Spleen (tissue), 7 donors: ENCODE results near the gene ACSM2B.
"Not testable (repeated sequence)": the region's sequence is repeated elsewhere in the genome, so short reads cannot be mapped to it uniquely, and the experiment has no call there.

Experiments used
- CTCF ChIP-seq, 11 experiments: fragments of 200-600 bp in 7 of 11; fragments of 450-650 bp in 4 of 11; sonication (generic) in 4 of 11; IDR thresholded peaks in 8 of 11; conservative IDR thresholded peaks in 3 of 11; 1 replicate in 7 of 11; 2 replicates in 4 of 11; pipeline versions ENCODE4 v1.4.0 to v1.8.0; 2016 to 2021; ENCODE audit warnings: antibody characterized with exemption in 11 of 11, inconsistent platforms in 4 of 11, mild to moderate bottlenecking in 1 of 11
- POLR2A ChIP-seq, 3 donors: fragments of 450-650 bp; IDR thresholded peaks; one replicate each; pipeline ENCODE4 v1.5.1; 2017; ENCODE audit warnings: antibody characterized with exemption in 3 of 3, mild to moderate bottlenecking in 1 of 3
- donor health status: DM: no; HTN: no; CAD: no; lungs with moderate emphysema.
- donor health status: DM: no; HTN: no; CAD: no.
- donor health status: DM: no; HTN: no; CAD: no.

DNA sequence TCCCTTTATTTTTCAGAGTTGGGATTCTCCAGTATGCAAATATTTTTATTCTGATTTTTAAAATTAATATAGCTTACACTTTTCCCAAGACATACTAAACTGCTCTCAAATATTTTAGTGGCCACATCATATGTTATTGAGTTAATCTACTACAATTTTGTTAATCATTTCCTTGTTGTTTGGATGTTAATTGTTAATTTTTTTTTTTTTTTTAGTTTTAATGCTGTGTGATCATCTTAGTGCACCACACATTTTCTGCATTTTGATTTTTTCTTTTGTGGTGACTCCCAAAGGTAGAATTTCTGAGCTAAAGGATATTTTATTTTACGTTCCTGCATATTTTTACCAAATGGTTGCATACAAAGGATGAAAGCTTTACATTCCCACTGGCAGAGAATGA is 10.5 kb upstream of the ACSM2B start:
- TF ChIP-seq POLR2A (IDR thresholded peaks at IDR 0.05); CTCF (IDR thresholded peaks at IDR 0.05 in 8 of 11, conservative IDR thresholded peaks at IDR 0.05 in 3 of 11): not testable (repeated sequence)
